ENCODE data around the gene GLE1. TPM values are rescaled to one million over a fixed set of nuclear protein-coding genes. Genes with fewer than 3 reads are reported as not detected.

GLE1 gene
- total RNA-seq, 1 experiment from 2014 or later: 36.6 TPM

- intact Hi-C loops (cut with micrococcal nuclease): no loop called here
- ChIA-PET CTCF (no interaction called here), RAD21 (ENCODE audit: low non-redundant PET in 1 of 2, low total read pairs in 2 of 2, uncharacterized antibody in 2 of 2, unreplicated experiment in 2 of 2) (no interaction called here)
Observed at GRCh38 chr9:128479262-128479661, 25.3 kb upstream of the GLE1 start.

More at GRCh38 chr9:128479262-128479661, 25.3 kb upstream of the GLE1 start:
- H3K9ac ChIP-seq (ENCODE audit: low read length): no peak overlapping the region
- no peak overlapping the region for H2AFZ ChIP-seq (ENCODE audit: low read depth, low read length, poor library complexity, severe bottlenecking)
- POLR2A ChIA-PET: no interaction called here
- no peaks in the 10 kb centered on the region for H3K79me2 ChIP-seq (ENCODE audit: insufficient read depth, low read length)
- H4K20me1 ChIP-seq (ENCODE audit: insufficient read depth): no peaks in the 10 kb centered on the region
- no peaks in the 10 kb centered on the region for H3K27me3 ChIP-seq (ENCODE audit: insufficient read depth, low read length)
- no peak overlapping the region for H3K4me2 ChIP-seq (ENCODE audit: low read length)
- no peak overlapping the region for H3K27ac ChIP-seq (ENCODE audit: low read depth, low read length)
- H3K36me3 ChIP-seq (ENCODE audit: control insufficient read depth in 1 of 2, insufficient read depth in 2 of 2, low read length in 2 of 2): peaks cover 33 to 34% of the 10 kb centered on the region in 2 experiments
- H3K4me1 ChIP-seq (ENCODE audit: control insufficient read depth in 1 of 2, insufficient read depth in 2 of 2, low read length in 2 of 2): no peaks in the 10 kb centered on the region
- TF ChIP-seq RAD21 (IDR thresholded peaks at IDR 0.05; ENCODE audit: low read depth): no peak
- TF ChIP-seq ZFX (IDR thresholded peaks at IDR 0.05): no peak
- TF ChIP-seq, protein P1, sequence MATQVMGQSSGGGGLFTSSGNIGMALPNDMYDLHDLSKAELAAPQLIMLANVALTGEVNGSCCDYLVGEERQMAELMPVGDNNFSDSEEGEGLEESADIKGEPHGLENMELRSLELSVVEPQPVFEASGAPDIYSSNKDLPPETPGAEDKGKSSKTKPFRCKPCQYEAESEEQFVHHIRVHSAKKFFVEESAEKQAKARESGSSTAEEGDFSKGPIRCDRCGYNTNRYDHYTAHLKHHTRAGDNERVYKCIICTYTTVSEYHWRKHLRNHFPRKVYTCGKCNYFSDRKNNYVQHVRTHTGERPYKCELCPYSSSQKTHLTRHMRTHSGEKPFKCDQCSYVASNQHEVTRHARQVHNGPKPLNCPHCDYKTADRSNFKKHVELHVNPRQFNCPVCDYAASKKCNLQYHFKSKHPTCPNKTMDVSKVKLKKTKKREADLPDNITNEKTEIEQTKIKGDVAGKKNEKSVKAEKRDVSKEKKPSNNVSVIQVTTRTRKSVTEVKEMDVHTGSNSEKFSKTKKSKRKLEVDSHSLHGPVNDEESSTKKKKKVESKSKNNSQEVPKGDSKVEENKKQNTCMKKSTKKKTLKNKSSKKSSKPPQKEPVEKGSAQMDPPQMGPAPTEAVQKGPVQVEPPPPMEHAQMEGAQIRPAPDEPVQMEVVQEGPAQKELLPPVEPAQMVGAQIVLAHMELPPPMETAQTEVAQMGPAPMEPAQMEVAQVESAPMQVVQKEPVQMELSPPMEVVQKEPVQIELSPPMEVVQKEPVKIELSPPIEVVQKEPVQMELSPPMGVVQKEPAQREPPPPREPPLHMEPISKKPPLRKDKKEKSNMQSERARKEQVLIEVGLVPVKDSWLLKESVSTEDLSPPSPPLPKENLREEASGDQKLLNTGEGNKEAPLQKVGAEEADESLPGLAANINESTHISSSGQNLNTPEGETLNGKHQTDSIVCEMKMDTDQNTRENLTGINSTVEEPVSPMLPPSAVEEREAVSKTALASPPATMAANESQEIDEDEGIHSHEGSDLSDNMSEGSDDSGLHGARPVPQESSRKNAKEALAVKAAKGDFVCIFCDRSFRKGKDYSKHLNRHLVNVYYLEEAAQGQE (IDR thresholded peaks at IDR 0.05; ENCODE audit: low read depth): no peak
- no peak for TF ChIP-seq YY1 (IDR thresholded peaks at IDR 0.05; ENCODE audit: extremely low read depth, insufficient replicate concordance, low read depth, low read length)
- no peak for TF ChIP-seq SP1 (IDR thresholded peaks at IDR 0.05; ENCODE audit: low read depth)
- no peak for TF ChIP-seq ATF3 (IDR thresholded peaks at IDR 0.05)
- TF ChIP-seq ZBTB33 (IDR thresholded peaks at IDR 0.05; ENCODE audit: extremely low read depth, insufficient replicate concordance, low read length): no peak
- TF ChIP-seq SIN3A (IDR thresholded peaks at IDR 0.05; ENCODE audit: low read depth): no peak
- no peaks in the 10 kb centered on the region for H3K9me2 ChIP-seq (ENCODE audit: insufficient read depth)
- no peak overlapping the region for H3K4me3 ChIP-seq (replicated peaks in 1 of 2; ENCODE audit: low read depth in 1 of 2, low read length in 2 of 2)
- no TSS peak for BruUV-seq (replicated peaks)
- H3K9me3 ChIP-seq (ENCODE audit: control insufficient read depth in 1 of 2, insufficient read depth in 1 of 2, low read depth in 1 of 2, low read length in 2 of 2): no peaks in the 10 kb centered on the region
- ATAC-seq: no peak
- DNase-seq (ENCODE audit: low read depth, low spot score): no peak
